Prostate gland (tissue), 2 donors: ENCODE data around the gene SLC28A2. TPM values are rescaled to one million over a fixed set of nuclear protein-coding genes. Genes with fewer than 3 reads are reported as not detected.

Source experiments
- DNase-seq: peaks from one replicate; pipeline ENCODE4 v3.0.0-alpha.2; 2019; ENCODE audit warnings: low spot score
- H3K27ac ChIP-seq, 2 donors: fragments of 200-600 bp; sonication (generic); 2 replicates each; pipeline ENCODE4 v1.5.1; 2017 to 2019
- H3K27me3 ChIP-seq: fragments of 200-600 bp; sonication (generic); replicated peaks from 2 replicates; pipeline ENCODE4 v1.5.1; 2019; ENCODE audit not compliant: insufficient read depth
- H3K36me3 ChIP-seq, 2 donors: fragments of 200-600 bp; sonication (generic); 1 replicate in 1 of 2; 2 replicates in 1 of 2; pipeline versions ENCODE4 v1.5.1 to v1.8.1; 2017 to 2019
- H3K4me1 ChIP-seq: fragments of 200-600 bp; sonication (generic); replicated peaks from 2 replicates; pipeline ENCODE4 v1.5.1; 2019
- H3K4me3 ChIP-seq, 2 donors: fragments of 200-600 bp; sonication (generic); 2 replicates each; pipeline ENCODE4 v1.5.1; 2017 to 2019
- H3K9me3 ChIP-seq: fragments of 200-600 bp; sonication (generic); 2 replicates; pipeline ENCODE4 v1.5.1; 2017
- CTCF ChIP-seq, 4 experiments: fragments of 200-600 bp in 2 of 4; fragments of 450-650 bp in 2 of 4; sonication (generic) in 2 of 4; IDR thresholded peaks; 1 replicate in 3 of 4; 2 replicates in 1 of 4; pipeline ENCODE4 v1.5.1; 2016 to 2019; ENCODE audit warnings: antibody characterized with exemption in 4 of 4, mild to moderate bottlenecking in 2 of 4, moderate library complexity in 2 of 4
- POLR2A ChIP-seq: fragments of 450-650 bp; IDR thresholded peaks from one replicate; pipeline ENCODE4 v1.6.1; 2016; ENCODE audit warnings: antibody characterized with exemption, mild to moderate bottlenecking
- POLR2AphosphoS5 ChIP-seq: sonication (generic); formaldehyde crosslinking; IDR thresholded peaks from one replicate; pipeline ENCODE4 v1.6.1; 2017; ENCODE audit warnings: antibody characterized with exemption
- WGBS: methylation state at CpG from one replicate; pipeline ENCODE4 v1.1.5; 2018; 5-methylcytosine and 5-hydroxymethylcytosine counted together
- intact Hi-C: fragments of 100-400 bp; cut with DNase I; formaldehyde crosslinking; loops from one replicate; pipeline ENCODE4 v1.14.2; 2022
- total RNA-seq, 2 donors: library from RNA; depleted of rRNA; stranded (reverse); fragments of >200 nt; gene quantifications; one replicate each; pipeline ENCODE4 v1.1.0, GENCODE V29; 2016

Gene SLC28A2
- under 1 TPM in 1 of 2 donors, not detected in 1; 0.51 TPM for total RNA-seq

DNA sequence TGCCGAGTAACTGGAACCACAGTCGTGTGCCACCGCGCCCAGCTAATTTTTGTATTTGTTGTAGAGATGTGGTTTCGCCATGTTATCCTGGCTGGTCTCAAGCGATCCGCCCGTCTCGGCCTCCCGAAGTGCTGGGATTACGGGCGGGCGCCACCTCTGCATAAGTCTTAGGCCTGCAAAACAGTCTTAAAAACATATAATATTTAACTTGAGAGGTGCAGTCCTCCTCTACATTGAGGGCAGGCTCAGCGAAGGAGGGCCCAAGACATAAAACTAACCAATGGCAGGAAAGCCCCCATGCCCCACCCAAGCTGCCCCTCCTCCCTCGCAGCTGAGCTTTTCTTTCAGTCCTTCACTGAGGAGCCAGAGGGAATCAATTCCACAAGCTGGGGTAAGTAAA lies at the start of gene SLC28A2:
TSS of gene SLC28A2 (plus strand) at position 347 of the 400 bp plus-strand sequence. CDS start 982 bp downstream, outside the sequence.
- 93% methylated on average over 15 of the region's 15 CpGs for WGBS
- H3K27me3 ChIP-seq = no peaks in the 10 kb centered on the region
- no peaks in the 10 kb centered on the region for H3K4me1 ChIP-seq
- no peak for DNase-seq
- H3K36me3 ChIP-seq = no peaks in the 10 kb centered on the region
- no peak within 1 kb of the TSS for H3K27ac ChIP-seq
- intact Hi-C loops = no loop called here
- TF ChIP-seq CTCF (IDR thresholded peaks at IDR 0.05) (no peak), POLR2A (no peak), POLR2AphosphoS5 (no peak)
- H3K4me3 ChIP-seq = no peak within 1 kb of the TSS
- no peaks in the 10 kb centered on the region for H3K9me3 ChIP-seq

DNA sequence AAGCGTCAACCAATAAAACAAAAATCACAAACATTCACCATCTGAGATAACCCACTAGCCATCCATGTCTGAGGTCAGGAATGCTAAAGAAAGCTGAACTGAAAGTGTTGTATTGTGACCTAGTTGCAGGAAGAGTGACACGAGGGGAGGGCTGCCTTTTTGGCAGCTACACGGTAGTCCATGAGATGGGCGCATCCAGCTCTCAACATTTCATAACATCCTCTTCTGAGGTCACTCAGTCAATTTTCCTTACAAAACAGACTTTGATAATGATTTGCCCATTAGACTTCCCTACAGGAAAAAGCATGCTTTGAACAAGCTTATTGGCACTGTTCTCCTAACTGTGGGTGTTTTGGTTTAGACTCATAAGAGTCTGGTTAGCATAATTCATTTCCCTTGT lies 48.9 kb upstream of the SLC28A2 start:
- TF ChIP-seq POLR2AphosphoS5 (no peak), CTCF (IDR thresholded peaks at IDR 0.05) (no peak), POLR2A (no peak)
- DNase-seq = no peak
- no peaks in the 10 kb centered on the region for H3K27me3 ChIP-seq
- H3K36me3 ChIP-seq = no peaks in the 10 kb centered on the region
- no peak overlapping the region for H3K27ac ChIP-seq
- intact Hi-C loops = no loop called here
- no peaks in the 10 kb centered on the region for H3K9me3 ChIP-seq
- H3K4me1 ChIP-seq = no peaks in the 10 kb centered on the region
- H3K4me3 ChIP-seq = no peak overlapping the region
- 70% methylated on average over 4 of the region's 4 CpGs for WGBS

DNA sequence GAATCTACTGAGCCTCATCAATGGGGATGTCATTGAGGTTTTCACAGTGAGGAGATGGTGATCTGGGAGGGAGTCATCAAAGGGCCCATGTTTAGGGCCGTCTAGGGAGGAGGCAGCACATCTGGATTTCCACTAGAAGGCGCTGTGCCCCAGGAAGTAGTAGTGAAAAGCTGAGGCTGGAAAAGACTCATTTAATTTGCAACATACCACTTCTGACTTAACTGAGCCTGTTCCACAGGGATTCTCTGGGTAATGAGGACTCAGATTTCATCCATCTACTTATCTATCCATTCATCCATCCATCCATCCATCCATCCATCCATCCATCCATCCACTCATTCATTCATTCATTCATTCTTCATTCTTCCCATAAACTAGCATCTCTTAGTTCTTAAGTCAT lies 46.8 kb upstream of the SLC28A2 start:
- 2% methylated on average over 2 of the region's 2 CpGs for WGBS
- H3K4me1 ChIP-seq = no peaks in the 10 kb centered on the region
- H3K9me3 ChIP-seq = no peaks in the 10 kb centered on the region
- no peaks in the 10 kb centered on the region for H3K27me3 ChIP-seq
- H3K27ac ChIP-seq = no peak overlapping the region
- H3K36me3 ChIP-seq = no peaks in the 10 kb centered on the region
- TF ChIP-seq POLR2AphosphoS5 (no peak), CTCF (IDR thresholded peaks at IDR 0.05) (peak; percentile 24 to 76 (median 60)), POLR2A (no peak)
- DNase-seq = peak; percentile 36
- H3K4me3 ChIP-seq = no peak overlapping the region
- intact Hi-C loops = no loop called here

GRCh38 chr15:45212493-45212892 lies 39.5 kb upstream of the SLC28A2 start:
- intact Hi-C loops = no loop called here
- no peaks in the 10 kb centered on the region for H3K4me1 ChIP-seq
- H3K9me3 ChIP-seq = no peaks in the 10 kb centered on the region
- TF ChIP-seq CTCF (IDR thresholded peaks at IDR 0.05) (no peak), POLR2AphosphoS5 (no peak), POLR2A (no peak)
- H3K27me3 ChIP-seq = no peaks in the 10 kb centered on the region
- WGBS = 56% methylated on average over 1 of the region's 1 CpG
- H3K4me3 ChIP-seq = no peak overlapping the region
- no peaks in the 10 kb centered on the region for H3K36me3 ChIP-seq
- H3K27ac ChIP-seq = no peak overlapping the region
- no peak for DNase-seq

GRCh38 chr15:45221053-45221599 lies 30.9 kb upstream of the SLC28A2 start:
- intact Hi-C loops = no loop called here
- 92% methylated on average over 2 of the region's 2 CpGs for WGBS

More at GRCh38 chr15:45221053-45221599, 30.9 kb upstream of the SLC28A2 start:
- DNase-seq = no peak
- TF ChIP-seq POLR2AphosphoS5 (no peak), POLR2A (no peak), CTCF (IDR thresholded peaks at IDR 0.05) (no peak)
- no peak overlapping the region for H3K27ac ChIP-seq
- no peaks in the 10 kb centered on the region for H3K27me3 ChIP-seq
- H3K36me3 ChIP-seq = no peaks in the 10 kb centered on the region
- H3K4me1 ChIP-seq = no peaks in the 10 kb centered on the region
- no peak overlapping the region for H3K4me3 ChIP-seq
- H3K9me3 ChIP-seq = no peaks in the 10 kb centered on the region
